ENCODE measurements around the gene NEURL3.
"Not testable (repeated sequence)": the region's sequence is repeated elsewhere in the genome, so short reads cannot be mapped to it uniquely, and the experiment has no call there.

Gene NEURL3

DNA sequence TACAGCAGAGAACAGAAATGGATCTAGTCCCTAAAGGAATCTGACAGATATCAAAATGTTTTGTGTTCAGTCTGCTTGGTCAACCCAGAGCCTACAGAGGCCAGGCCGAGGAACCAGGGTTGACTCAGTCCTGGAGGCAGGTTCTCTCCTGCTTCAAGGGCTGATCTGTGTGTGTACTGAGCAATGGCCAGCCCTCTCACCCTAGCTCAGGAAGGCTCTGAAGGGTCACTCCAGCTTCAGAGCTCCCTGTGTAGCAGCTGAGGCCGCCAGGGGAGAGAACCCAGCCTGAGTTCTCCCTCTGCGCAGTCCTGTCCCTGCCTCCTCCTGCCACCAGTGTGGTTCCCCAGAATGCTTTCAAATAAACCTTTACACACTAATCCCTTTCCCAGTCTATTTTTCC, 41.1 kb downstream of the NEURL3 start:
- TF ChIP-seq, protein P1, sequence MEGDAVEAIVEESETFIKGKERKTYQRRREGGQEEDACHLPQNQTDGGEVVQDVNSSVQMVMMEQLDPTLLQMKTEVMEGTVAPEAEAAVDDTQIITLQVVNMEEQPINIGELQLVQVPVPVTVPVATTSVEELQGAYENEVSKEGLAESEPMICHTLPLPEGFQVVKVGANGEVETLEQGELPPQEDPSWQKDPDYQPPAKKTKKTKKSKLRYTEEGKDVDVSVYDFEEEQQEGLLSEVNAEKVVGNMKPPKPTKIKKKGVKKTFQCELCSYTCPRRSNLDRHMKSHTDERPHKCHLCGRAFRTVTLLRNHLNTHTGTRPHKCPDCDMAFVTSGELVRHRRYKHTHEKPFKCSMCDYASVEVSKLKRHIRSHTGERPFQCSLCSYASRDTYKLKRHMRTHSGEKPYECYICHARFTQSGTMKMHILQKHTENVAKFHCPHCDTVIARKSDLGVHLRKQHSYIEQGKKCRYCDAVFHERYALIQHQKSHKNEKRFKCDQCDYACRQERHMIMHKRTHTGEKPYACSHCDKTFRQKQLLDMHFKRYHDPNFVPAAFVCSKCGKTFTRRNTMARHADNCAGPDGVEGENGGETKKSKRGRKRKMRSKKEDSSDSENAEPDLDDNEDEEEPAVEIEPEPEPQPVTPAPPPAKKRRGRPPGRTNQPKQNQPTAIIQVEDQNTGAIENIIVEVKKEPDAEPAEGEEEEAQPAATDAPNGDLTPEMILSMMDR (IDR thresholded peaks at IDR 0.05; ENCODE audit: control insufficient read depth, insufficient read depth, low read depth, low read length, missing control alignments): no peak
- no peak for DNase-seq (ENCODE audit: low read depth)
- no peak overlapping the region for H3K4me3 ChIP-seq (ENCODE audit: control insufficient read depth, low read depth, low read length)

DNA sequence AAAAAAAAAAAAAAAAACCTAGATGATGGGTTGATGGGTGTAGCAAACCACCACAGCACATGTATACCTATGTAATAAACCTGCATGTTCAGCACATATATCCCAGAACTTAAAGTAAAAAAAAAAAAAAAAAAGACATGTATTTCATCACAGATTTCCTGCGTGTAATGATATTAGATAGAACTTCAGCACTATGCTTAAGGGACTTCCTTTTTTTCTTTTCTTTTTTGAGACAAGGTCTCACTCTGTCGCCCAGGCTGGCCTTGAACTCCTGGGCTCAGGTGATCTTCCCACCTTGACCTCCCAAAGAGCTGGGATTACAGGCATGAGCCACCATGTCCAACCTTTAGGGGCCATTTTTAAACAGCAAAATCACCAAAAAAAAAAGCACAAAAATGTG, 42.0 kb downstream of the NEURL3 start:
- H3K4me3 ChIP-seq (ENCODE audit: control insufficient read depth, low read depth, low read length): no peak overlapping the region
- TF ChIP-seq, protein P1 (IDR thresholded peaks at IDR 0.05; ENCODE audit: control insufficient read depth, insufficient read depth, low read depth, low read length, missing control alignments): no peak
- no peak for DNase-seq (ENCODE audit: low read depth)

DNA sequence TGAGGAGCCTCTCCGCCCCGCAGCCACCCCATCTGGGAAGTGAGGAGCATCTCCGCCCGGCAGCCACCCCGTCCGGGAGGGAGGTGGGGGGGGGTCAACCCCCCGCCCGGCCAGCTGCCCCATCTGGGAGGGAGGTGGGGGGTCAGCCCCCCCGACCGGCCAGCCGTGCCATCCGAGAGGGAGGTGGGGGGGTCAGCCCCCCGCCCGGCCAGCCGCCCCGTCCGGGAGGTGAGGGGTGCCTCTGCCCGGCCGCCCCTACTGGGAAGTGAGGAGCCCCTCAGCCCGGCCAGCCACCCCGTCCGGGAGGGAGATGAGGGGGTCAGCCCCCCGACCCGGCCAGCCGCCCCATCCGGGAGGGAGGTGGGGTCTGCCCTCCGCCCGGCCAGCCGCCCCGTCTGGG, 43.5 kb downstream of the NEURL3 start:
- not testable (repeated sequence) for H3K4me3 ChIP-seq (ENCODE audit: control insufficient read depth, low read depth, low read length); DNase-seq (ENCODE audit: low read depth)

DNA sequence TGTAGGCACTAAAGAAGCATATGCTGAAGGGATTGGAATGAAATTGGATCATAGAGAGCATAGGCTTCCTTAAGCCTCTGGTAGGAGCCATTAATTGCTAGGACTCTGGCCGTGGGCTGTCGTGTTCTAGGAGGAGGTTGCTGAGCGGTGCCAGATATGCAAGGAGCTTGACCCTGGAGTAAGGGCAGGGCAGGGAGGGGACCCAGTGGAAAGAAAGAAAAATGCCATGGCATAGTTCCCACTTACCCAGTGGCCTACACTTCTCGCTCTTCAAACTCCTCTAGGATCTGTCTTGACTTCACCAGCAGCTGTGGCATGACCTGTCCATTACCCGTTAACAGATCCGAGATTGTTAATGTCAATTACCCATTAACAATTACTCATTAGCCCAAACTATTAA, 53.1 kb downstream of the NEURL3 start:
- DNase-seq (ENCODE audit: low read depth): no peak
- H3K4me3 ChIP-seq (ENCODE audit: control insufficient read depth, low read depth, low read length): no peak overlapping the region
- TF ChIP-seq, protein P1 (IDR thresholded peaks at IDR 0.05; ENCODE audit: control insufficient read depth, insufficient read depth, low read depth, low read length, missing control alignments): no peak

DNA sequence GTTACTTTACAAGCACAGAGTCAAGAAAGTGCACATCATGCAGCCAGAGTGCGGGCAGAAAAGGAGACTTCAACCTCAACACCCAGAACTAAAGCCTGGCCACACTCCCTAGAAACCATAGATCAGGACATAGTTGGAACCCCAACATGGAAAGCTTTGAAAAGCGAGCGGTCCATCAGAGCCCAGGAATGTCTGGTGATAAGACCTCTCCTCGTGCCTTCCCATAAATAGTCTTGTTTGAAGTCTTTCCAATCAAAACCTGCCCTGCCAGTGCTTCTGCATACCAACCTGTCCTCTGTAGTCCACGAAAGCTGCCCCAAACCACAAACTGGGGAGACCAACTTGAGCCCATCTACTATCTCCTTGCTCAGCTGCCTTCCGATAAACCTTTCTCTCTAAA, 55.5 kb downstream of the NEURL3 start:
- TF ChIP-seq, protein P1 (IDR thresholded peaks at IDR 0.05; ENCODE audit: control insufficient read depth, insufficient read depth, low read depth, low read length, missing control alignments): no peak

DNA sequence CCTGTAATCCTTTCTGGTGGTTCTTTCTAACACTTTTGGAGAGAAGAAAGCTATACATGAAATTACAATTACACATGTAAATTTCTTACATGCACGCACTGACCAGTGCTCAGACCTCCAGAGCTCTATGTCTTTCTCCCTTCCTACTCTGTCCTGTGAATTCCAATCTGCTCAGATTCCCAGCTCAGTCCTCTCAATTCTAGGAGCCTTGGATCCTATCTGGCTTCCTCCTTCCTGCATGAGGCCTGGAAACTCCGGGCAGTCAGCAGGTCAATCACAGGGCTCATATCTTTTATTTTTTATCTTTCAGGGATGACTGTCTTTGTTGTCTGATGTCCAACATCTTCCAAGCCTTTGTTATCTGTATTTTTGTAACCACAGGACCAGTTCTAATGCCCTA, 56.0 kb downstream of the NEURL3 start:
- H3K4me3 ChIP-seq (ENCODE audit: control insufficient read depth, low read depth, low read length): no peak overlapping the region
- TF ChIP-seq, protein P1 (IDR thresholded peaks at IDR 0.05; ENCODE audit: control insufficient read depth, insufficient read depth, low read depth, low read length, missing control alignments): no peak

More for the DNA sequence above, 55.5 kb downstream of the NEURL3 start:
- no peak for DNase-seq (ENCODE audit: low read depth)
- H3K4me3 ChIP-seq (ENCODE audit: control insufficient read depth, low read depth, low read length): no peak overlapping the region

DNA sequence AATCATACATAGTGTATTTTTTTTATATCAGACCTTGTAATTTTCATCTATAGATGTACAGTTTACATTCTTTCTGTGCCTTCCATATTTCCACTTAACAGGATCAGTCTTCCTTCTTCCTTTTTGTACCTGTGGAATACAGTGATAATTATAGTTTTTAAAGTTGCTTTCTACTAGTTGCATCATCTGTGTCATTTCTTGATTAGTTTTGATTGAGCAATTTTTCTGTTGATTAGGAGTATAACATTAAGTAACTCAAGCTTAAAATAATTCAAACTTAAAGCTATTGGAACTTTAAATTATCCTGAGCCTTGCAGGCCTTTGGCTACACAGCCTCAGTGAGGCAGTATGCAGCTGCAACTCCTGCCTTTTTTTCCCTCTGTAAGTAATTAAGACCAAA, 57.4 kb downstream of the NEURL3 start:
- no peak for DNase-seq (ENCODE audit: low read depth)
- H3K4me3 ChIP-seq (ENCODE audit: control insufficient read depth, low read depth, low read length): no peak overlapping the region
- TF ChIP-seq, protein P1 (IDR thresholded peaks at IDR 0.05; ENCODE audit: control insufficient read depth, insufficient read depth, low read depth, low read length, missing control alignments): no peak

More for the DNA sequence above, 56.0 kb downstream of the NEURL3 start:
- no peak for DNase-seq (ENCODE audit: low read depth)

Measured in AG09309 (cell line).